Stimulated activated CD8-positive, alpha-beta memory T cell treated with anti-CD3 and anti-CD28 coated beads, Interleukin-7, amount 100 ng/mL, for 4 hours (primary cell): ENCODE data around the gene STAT2.
"Not testable (repeated sequence)": the region's sequence is repeated elsewhere in the genome, so short reads cannot be mapped to it uniquely, and the experiment has no call there.

Experiments
- DNase-seq, 2 donors: peaks; one replicate each; pipeline ENCODE4 v3.0.0-alpha.2; 2020; ENCODE audit warnings: low read depth in 2 of 2

The STAT2 gene

DNA sequence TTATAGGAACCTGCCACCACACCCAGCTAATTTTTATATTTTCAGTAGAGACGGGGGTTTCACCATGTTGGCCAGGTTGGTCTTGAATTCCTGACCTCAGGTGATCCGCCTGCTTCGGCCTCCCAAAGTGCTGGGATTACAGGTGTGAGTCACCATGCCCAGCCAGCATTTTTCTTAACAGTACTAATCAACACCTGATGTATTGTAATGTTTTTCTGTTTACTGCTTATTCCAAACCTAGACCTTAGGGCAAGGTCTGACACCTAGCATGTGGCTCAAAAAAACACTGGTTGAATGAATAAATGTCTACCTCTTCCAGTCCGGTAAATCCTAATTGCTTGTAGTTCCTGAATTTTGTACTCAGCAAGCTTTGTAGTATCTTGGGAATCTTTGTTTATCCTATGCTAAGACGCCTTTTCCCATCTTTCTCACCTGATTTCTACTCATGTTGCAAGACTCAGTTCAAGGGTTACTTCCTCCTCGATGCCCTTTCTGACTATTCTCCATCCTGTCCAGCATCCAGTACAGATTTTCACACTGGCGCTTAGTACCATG lies 28.9 kb downstream of the STAT2 start:
- DNase-seq: no peak

- DNase-seq: no peak
Observed at GRCh38 chr12:56326533-56326932, 33.4 kb downstream of the STAT2 start.

GRCh38 chr12:56326126-56326525 lies 33.8 kb downstream of the STAT2 start:
- no peak for DNase-seq

- no peak for DNase-seq
Observed at GRCh38 chr12:56324206-56324605, 35.7 kb downstream of the STAT2 start.

GRCh38 chr12:56321610-56322009 lies 38.3 kb downstream of the STAT2 start:
- DNase-seq: not testable (repeated sequence)

DNA sequence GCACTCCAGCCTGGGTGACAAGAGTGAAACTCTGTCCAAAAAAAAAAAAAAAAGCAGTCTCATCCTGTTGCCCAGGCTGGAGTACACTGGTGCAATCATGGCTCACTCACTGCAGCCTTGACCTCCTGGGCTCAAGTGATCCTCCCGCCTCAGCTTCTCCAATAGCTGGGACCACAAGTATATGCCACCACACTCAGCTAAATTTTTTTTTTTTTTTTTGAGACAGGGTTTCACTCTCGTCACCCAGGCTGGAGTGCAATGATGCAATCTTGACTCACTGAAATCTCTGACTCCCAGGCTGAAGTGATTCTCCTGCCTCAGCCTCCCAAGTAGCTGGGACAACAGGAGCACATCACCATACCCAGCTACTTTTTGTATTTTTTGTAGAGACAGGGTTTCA lies 38.9 kb downstream of the STAT2 start:
- no peak for DNase-seq

- no peak for DNase-seq
Observed at GRCh38 chr12:56317675-56318074, 42.2 kb downstream of the STAT2 start.

- DNase-seq: peak; percentile 90 to 92
Observed at GRCh38 chr12:56315622-56316473, 44.1 kb downstream of the STAT2 start, which contains the start of gene CNPY2. Gene CNPY2 (minus strand): TSS chr12:56315988. CDS start chr12:56315217, 771 bp downstream.

GRCh38 chr12:56315249-56315621 lies 44.7 kb downstream of the STAT2 start:
- DNase-seq: no peak

DNA sequence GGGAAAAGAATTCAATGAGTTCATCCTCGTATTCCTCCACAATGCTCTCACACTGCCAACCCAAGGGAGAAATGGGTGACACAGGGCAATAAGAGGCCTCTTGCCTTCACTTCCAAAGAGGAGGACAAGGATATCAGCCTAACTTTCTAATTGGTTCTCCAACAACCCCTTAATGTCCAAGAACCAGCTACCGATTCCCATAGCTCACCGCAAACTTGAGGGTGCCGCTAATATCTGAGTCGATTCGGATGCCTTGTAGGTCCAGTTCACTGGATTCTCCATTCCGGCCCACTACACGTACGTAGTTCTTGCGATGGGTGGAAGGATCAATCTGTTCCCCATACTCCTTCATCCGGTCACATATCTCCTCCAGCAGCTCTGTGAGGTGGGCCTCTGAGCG lies 48.9 kb downstream of the STAT2 start:
- no peak for DNase-seq

DNA sequence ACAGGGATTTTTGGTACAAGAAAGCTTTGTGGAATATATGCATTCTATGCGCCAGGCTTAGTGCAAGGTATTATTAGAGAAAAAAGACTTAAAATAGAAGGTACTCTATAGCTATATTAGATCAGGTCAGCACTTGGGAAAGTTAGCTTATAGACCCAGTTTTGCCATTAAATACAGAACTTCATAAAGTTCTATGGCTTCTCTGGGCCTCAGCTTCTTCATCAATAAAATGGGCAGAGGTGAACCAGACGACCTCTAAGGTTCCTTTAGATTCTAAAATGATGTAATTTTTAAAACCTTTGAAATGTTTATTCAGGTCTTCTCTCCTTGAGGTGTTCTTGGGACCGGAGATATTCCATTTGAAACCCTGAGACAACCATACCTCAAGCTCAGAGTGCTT lies 51.2 kb downstream of the STAT2 start:
- DNase-seq: no peak

GRCh38 chr12:56307221-56307965 lies 52.5 kb downstream of the STAT2 start:
- DNase-seq: no peak

GRCh38 chr12:56304872-56305590 lies 54.9 kb downstream of the STAT2 start:
- no peak for DNase-seq

DNA sequence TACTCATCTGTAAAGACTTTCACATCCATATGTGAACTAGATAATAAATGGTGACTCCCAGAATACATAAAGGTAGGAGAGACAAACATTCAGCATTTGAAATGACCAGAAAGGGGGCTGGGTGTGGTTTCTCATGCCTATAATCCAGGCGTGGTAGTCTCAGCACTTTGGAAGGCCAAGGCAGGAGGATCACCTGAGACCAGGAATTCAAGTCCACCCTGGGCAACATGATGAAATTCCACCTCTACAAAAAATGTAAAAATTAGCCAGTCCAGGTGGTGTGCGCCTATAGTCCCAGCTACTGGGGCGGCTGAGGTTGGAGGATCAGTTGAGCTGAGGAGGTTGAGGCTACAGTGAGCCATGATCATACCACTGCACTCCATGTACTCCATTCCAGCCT lies 55.6 kb downstream of the STAT2 start:
- DNase-seq: no peak

- DNase-seq: no peak
Observed at GRCh38 chr12:56300644-56301464, 59.1 kb downstream of the STAT2 start.

DNA sequence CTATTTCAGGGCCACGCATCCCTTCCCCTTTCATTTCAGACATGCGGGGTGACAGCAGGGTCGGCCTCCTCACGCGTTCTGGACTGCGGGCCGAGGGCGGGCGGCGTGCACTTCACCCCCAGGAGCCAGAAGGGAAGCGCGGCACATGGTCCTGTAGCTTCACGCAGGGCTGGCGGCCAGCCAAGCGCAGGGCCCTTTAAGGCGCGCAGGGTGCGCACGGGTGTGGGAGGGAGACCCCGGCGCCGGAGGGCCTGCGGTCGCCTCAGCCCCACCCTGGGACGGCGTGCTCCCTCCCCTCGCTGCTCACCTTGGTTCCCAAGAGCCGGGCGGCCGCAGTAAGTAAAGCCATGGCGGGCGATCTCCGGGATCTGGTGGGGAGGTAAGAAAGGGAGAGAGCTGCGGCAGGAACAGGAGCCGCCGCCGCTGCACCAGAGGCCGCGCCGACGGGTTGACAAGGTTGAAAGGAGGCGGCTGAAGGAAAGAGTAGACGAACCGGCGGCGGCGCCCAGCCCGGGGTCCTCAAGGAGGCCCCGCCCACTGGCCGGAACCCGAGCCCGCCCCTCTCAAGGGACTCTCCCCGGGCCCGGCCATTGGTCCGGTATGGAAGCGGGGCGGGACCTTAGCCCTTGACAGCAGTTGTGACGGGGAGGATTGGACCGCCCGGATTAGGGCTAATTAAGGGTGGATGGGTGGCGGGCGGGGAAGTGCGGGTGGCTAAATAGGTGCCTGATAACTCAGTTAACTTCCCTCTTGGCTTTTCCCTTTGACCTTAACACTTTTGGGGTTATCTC lies 59.9 kb downstream of the STAT2 start, which contains the start of gene CS:
TSS of gene CS (minus strand) at position 478 of the 791 bp plus-strand sequence. CDS start at position 349, 129 bp downstream.
- DNase-seq: peak; percentile 97 to 98

DNA sequence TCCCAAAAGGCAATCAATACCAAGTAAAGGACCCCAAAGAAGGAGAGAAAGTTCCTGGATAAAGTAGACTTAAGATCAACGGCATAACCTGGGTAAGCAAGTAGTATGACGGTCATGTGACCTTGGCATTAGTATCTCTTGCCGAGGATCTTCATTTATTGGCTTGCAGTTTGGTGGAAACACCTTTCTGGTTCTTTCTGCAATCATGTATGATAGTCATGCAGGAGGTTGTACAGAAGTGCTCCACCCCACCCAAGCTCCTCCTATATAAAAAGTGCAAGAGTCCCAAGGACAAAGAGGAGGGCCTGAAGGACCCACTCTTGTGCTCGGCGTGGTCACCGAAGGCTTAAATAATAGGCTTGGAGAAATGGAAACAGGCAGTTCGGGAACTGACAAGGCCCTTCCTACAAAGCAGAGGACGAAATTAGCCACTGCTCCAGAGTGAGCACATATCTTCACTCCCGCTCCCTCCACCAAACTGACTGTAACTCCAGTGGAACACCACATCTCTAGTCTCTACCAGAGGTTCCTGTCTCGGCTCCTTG lies 60.5 kb downstream of the STAT2 start:
- no peak for DNase-seq

DNA sequence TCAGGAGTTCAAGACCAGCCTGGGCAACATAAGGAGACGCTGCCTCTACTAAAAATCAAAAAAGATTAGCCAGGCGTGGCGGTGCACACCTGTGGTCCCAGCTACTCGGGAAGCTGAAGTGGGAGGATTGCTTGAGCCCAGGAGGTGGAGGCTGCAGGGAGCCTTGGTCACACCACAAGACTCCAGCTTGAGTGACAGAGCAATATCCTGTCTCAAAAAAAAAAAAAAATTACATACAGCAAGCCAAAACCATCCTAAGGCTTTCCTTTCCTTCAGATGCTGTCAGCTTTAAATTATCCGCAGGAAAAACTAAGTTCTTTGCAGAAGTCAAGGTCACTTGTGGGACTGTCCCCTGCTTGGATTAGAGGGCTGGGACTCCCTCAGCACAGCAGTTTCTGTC lies 61.1 kb downstream of the STAT2 start:
- no peak for DNase-seq

DNA sequence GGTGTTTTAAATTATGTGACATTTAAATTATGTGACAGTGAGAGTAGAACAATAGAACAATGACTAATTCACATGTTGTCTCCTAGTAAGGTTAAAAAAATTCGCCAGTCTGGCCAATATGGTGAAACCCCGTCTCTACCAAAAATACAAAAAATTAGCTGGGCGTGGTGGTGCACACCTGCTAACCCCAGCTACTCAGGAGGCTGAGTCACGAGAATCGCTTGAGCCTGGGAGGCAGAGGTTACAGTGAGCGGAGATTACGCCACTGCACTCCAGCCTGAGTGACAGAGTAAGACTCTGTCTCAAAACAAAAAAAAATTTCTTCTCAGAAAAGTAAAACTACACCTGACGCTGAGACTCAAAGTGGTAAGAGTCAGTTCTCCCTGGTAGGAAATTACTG lies 62.5 kb downstream of the STAT2 start:
- DNase-seq: no peak

DNA sequence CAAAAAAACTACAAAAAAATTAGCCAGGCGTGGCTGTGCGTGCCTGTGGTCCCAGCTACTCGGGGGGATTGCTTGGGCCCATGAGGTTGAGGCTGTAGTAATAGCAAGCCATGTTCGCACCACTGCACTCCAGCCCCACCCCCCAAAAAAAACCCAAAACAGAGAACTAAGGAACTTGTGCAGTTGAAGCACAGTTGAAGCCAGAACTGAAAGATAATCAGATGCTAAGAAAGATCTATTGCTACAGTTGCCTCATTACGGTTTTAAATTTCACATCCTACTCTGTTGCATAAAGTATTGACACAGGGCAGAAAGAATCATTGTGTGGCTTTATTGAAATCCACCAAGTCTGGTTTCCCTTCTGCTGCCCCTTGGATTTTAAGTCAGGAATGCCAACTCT lies 63.6 kb downstream of the STAT2 start:
- no peak for DNase-seq
